Adipose tissue (tissue), 3 donors: Measurements from ENCODE around the gene EEF1AKMT1. TPM values are rescaled to one million over a fixed set of nuclear protein-coding genes. Genes with fewer than 3 reads are reported as not detected.
"Not testable (repeated sequence)": the region's sequence is repeated elsewhere in the genome, so short reads cannot be mapped to it uniquely, and the experiment has no call there.

Source experiments
- H3K27ac ChIP-seq: one replicate; pipeline ENCODE4 v1.5.1; 2013; ENCODE audit warnings: low read depth, low read length
- WGBS, 3 donors: extraction: QIAGEN DNeasy Blood & Tissue Kit; methylation state at CpG; one replicate each; pipeline ENCODE4 v1.1.7; 2013; 5-methylcytosine and 5-hydroxymethylcytosine counted together
- polyA plus RNA-seq, 3 donors: library from polyadenylated mRNA; stranded (reverse); fragments of 200-250 nt; gene quantifications; one replicate each; pipeline ENCODE4 v1.2.3, GENCODE V29; 2013
- donor health status: healthy with polysubstance abuse.
- donor health status: Bipolar disorder and iron deficiency.
- donor health status: healthy.

The EEF1AKMT1 gene
- polyA plus RNA-seq, 3 donors, result 3.7 to 15.9 (median 6.0) TPM

DNA sequence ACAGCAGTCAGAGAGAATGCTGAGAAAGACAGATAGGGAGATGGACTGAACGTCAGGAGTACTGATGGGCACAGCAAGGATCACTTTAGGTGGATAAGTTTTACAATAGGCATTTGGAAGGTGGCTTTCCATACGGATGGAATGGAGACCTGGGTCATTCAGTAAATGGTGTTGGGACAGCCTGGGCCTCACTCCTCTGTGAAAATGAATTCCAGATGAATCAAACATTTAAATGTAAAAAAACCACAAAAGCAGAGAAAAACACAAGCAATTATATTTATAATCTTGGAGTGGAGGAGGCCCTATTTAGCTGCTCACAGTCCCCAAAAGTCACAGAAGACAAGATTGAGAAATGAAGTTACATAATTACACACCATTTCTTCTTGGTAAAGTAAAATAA, 65.5 kb downstream of the EEF1AKMT1 start:
- no peak overlapping the region for H3K27ac ChIP-seq
- 65 to 77% (median 73%) methylated on average over 2 of the region's 2 CpGs for WGBS, 3 donors

DNA sequence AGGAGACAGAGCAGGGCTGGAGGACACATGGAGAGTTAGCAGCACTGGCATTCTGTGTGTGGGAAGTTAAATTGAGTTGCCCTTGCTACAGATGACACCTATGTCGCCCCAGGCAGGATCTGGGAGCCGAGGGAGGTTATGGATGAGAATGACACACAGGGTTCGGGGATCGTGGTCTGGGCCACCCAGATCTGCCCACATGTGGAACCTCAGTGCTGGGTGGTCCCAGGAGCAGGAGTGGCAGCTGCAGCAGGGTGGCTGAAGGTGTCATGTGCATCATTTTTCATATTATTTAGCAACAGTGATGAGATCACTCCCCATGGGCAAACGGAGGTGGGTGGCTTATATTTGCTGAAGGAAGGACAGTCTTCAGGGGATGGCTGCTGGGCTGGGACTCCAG, 67.1 kb downstream of the EEF1AKMT1 start:
- 82 to 92% (median 89%) methylated on average over 5 of the region's 5 CpGs for WGBS, 3 donors
- H3K27ac ChIP-seq, result no peak overlapping the region

DNA sequence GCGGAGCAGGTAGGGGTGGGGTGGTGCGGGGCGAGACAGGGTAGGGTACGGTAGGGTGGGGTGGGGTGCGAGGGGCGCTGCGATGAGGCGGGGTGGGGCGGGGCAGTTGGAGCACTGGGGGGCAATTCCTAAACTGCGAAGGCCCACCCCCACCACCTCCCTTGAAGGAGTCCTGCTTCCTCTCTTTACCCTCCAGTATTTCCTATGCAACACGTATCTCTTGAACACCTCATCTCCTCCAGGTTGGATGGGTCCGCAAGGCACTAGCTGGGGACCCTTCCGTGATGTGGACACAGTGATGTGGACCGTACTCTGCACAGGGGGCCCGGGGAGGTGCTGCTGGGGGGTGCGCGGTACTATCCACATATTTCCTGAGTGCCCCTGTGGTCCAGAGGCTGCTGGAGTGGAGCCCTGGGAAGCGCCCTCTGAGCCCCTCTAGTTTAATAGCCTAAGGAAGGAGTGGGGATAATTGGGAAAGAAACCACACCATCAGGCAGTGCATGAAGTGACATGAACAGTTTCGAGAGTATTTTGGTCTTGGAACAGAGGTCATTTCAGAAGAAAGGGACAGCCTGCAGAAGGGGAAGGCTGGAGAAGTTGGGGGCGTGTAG, 69.2 kb downstream of the EEF1AKMT1 start:
- 30 to 33% (median 30%) methylated on average over 10 to 19 of the region's 20 CpGs for WGBS, 3 donors
- no peak overlapping the region for H3K27ac ChIP-seq

DNA sequence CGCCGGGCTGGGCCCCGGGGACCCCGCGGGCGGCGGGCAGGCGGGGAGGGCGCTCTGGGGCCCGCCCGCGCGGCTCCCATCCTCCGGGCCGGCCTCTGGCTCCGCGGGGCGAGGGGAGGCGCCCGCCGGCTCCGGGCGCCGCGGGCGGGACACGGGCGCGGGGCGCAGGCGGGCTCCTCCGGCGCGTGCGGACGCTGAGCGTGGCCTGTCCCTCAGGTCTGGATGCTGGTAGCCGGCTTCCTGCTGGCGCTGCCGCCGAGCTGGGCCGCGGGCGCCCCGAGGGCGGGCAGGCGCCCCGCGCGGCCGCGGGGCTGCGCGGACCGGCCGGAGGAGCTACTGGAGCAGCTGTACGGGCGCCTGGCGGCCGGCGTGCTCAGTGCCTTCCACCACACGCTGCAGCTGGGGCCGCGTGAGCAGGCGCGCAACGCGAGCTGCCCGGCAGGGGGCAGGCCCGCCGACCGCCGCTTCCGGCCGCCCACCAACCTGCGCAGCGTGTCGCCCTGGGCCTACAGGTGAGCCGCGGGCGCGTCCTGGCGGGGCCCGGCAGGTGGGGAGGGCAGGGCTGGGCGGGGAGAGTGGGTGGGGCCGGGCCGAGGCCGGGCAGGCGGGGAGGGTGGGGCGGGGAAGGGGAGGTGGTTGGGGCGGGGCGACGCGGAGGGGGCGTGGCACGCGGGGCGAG, 69.8 kb downstream of the EEF1AKMT1 start:
- H3K27ac ChIP-seq, result no peak overlapping the region
- 0 to 1% (median 1%) methylated on average over 26 to 98 of the region's 98 CpGs for WGBS, 3 donors

DNA sequence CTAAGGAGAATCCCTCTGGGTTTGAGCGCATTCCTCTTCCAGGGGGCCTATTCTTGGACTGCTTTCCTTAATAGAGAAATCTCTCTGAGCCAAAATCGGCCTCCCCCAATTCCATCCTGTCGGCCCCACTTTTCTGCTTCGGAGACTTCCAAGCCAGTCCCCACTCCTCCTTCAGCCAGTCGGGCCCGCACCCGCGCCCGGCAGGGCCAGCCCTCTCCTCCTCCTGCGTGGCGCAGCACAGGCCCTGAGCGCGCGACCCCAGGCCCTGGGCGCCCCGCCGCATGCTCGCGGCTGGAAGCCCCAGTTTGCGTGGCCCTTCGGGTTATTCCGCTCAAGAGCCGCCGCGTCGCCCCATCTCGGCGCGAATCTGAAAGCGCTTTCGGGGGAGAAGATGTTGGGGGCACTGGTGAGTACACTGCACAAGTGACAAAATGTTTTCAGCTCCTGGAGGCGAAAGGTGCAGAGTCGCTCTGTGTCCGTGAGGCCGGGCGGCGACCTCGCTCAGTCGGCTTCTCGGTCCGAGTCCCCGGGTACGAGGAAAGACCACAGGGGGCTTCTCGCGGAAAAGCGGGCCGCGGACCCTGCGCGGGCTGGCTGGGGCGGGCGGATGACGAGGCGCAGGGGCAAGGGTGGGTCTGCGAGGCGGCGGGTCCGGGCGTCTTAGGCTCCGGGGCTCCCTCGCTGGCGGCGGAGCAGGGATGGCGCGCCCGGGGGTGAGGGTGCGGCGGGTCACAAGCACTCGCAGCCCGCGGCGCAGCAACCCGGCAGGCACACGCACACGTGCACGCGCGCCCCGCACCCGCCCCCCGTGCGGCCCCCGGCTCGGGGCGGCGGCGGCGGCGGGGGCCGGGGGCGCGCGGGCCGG, 70.6 kb downstream of the EEF1AKMT1 start, which contains the start of gene IL17D:
TSS of gene IL17D (plus strand) at position 785 of the 865 bp plus-strand sequence. CDS start 303 bp downstream, outside the sequence.
- H3K27ac ChIP-seq, result no peak within 1 kb of the TSS
- 1% methylated on average over 56 to 94 of the region's 94 CpGs for whole genome bisulfite sequencing, 3 donors

DNA sequence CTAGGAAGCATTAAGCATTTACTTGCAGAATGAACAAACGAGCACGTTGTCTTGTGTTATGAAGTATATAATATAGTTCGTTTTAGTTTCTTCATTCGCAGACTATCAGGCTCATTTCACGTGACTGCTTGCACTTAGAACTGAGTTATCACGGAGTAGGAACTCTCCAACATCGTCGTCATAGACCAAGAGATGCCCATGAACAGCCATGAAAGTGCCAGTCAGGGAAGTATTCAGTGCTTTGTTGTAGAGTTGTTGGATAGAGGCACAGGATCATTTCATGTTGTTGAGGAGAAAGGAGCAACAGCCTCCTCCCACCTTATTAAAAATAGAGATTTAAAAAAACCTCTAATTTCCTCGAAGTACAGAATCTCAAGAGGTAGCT, 71.2 kb downstream of the EEF1AKMT1 start:
- no peak overlapping the region for H3K27ac ChIP-seq
- WGBS, 3 donors, result 17 to 27% (median 18%) methylated on average over 9 of the region's 9 CpGs

GRCh38 chr13:20701461-20701860, 72.3 kb downstream of the EEF1AKMT1 start:
- H3K27ac ChIP-seq, result no peak overlapping the region
- WGBS, 3 donors, result 82 to 96% (median 84%) methylated on average over 3 of the region's 3 CpGs

DNA sequence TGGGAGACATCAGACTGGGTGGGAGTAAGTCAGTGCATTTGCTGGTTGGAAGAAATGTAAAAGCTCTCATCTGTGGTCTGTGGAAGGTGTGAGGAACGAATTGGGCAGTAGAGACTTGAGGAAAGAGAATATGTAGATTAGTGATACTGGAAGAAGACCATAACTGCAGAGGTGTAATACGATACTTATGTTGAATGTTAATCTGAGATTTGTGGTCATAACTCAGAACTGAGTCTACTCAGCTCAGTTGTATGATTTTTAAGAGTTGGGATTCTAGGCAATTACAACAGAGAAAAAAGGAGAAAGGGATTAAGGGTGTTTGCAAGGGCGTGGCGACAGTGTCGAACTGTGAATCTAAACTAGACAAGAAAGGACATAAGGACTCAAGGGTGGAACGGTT, 73.5 kb downstream of the EEF1AKMT1 start:
- H3K27ac ChIP-seq, result no peak overlapping the region
- WGBS, 3 donors, result 91 to 94% (median 92%) methylated on average over 6 of the region's 6 CpGs

DNA sequence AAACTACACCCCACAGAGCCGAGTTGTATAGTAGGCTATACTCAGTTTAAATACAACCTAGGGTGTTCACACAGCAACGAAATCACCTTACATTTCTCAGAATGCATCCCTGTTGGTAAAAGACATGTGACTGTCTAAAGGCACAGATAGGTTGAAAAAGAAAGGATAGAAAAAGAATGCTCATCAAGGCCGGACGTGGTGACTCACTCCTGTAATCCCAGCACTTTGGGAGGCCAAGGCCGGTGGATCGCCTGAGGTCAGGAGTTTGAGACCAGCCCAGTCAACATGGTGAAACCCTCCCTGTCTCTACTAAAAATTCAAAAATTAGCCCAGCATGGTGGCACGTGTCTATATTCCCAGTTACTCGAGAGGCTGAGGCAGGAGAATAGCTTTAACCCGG, 74.0 kb downstream of the EEF1AKMT1 start:
- no peak overlapping the region for H3K27ac ChIP-seq
- 94 to 95% (median 94%) methylated on average over 9 of the region's 9 CpGs for WGBS, 3 donors

GRCh38 chr13:20696073-20696472, 77.7 kb downstream of the EEF1AKMT1 start:
- no peak overlapping the region for H3K27ac ChIP-seq
- WGBS, 3 donors, result 53 to 73% (median 60%) methylated on average over 4 of the region's 4 CpGs

GRCh38 chr13:20691616-20692015, 82.1 kb downstream of the EEF1AKMT1 start:
- H3K27ac ChIP-seq, result no peak overlapping the region
- 66 to 70% (median 69%) methylated on average over 4 of the region's 4 CpGs for WGBS, 3 donors

DNA sequence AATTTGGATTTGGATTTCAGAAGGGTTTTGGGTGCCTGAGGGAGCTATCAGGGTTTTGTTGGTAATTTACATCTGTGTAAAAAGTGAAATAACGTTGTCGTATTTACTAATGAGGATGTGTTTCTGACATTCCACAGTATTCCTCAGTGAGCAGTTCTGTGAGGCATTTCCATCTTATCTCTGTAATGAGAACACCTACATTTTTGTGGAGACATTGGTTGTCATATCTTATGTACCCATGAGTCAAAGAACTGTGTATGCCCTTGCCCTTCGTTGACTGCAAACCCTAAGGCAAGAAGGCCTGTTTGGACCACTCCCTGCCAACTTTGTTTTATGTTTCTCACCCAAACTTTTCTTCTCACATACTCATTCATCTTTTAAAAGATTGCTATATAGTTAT, 84.5 kb downstream of the EEF1AKMT1 start:
- H3K27ac ChIP-seq, result no peak overlapping the region
- 92 to 97% (median 94%) methylated on average over 3 of the region's 3 CpGs for WGBS, 3 donors

DNA sequence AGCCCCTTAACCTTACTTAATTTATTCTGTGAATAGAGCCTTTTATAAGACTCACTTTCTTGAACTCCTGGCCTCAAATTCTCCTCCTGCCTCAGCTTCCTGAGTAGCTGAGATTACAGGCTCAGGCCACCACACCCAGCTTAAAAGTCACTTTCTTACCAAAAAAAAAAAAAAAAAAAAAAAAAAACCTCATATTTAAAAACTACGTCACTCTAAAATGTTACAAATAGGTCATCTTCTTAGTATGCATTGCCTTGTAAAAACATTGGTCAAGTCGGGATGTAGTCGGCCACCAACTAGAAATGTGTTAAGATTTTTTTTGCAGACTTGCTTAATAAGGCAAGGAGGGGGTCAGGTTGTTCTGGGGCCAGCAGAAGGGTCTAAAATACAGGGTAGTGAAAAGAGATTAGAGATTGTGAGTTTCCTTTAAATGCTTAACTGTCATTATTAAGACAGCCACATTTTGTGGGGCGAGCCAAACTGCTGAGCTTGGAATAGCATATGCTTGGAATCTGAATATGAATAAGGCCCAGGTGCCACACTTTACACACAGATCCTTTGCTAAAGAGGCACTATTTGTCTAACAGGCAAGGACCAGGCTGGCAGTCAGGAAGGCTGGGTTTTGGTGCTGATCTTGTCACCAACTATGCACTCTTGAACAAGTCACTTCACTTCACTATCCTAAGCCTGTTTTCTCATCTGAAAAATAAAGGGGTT, 86.7 kb downstream of the EEF1AKMT1 start:
- H3K27ac ChIP-seq, result no peak overlapping the region
- WGBS, 3 donors, result 79 to 84% (median 82%) methylated on average over 4 of the region's 4 CpGs

DNA sequence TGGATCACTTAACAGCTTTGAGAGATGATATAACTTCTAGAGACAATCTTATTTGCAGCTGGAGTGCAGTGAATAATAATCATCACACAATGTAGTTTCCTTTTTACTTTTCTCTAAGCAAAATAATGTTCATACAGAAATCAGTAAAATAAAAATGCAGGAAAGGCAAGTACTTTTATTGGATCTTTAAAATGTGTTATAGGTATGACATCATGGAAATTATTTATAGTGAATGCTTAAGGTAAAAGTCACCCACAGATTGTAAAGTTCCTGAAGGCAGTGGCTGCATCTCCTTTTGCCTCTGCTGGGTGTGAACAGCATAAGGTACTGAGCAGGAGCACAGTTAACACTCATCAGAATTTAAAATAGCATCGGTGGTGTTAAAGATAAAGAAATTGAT, 87.6 kb downstream of the EEF1AKMT1 start:
- WGBS, 3 donors, result 87 to 100% (median 91%) methylated on average over 1 of the region's 1 CpG
- H3K27ac ChIP-seq, result no peak overlapping the region

- 75 to 86% (median 79%) methylated on average over 6 of the region's 6 CpGs for WGBS, 3 donors
- no peak overlapping the region for H3K27ac ChIP-seq
Observed at GRCh38 chr13:20685092-20685491, 88.7 kb downstream of the EEF1AKMT1 start.

GRCh38 chr13:20684546-20684945, 89.2 kb downstream of the EEF1AKMT1 start:
- 61 to 80% (median 66%) methylated on average over 18 of the region's 18 CpGs for WGBS, 3 donors
- H3K27ac ChIP-seq, result no peak overlapping the region

GRCh38 chr13:20684041-20684440, 89.7 kb downstream of the EEF1AKMT1 start:
- no peak overlapping the region for H3K27ac ChIP-seq
- 87 to 90% (median 89%) methylated on average over 4 of the region's 4 CpGs for WGBS, 3 donors

DNA sequence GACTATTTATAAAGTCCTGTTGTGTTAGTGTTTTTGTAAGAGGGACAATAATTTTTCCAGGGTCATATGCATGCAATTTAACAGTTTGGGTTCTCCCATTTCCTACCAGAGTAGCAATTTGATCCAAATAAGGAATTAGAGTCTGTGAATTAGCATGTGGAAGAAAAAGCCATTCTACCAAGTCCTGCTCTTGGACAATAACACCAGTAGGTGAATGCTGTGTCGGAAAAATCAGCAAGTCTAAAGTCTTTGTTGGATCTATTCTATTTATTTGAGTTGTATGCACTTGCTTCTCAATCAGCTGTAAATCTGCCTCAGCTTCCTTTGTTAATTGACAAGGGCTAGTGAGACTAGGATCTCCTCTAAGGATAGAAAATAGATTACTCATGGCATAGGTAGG, 91.7 kb downstream of the EEF1AKMT1 start:
- H3K27ac ChIP-seq, result no peak overlapping the region
- WGBS, 3 donors, result 94 to 99% (median 97%) methylated on average over 1 of the region's 1 CpG

GRCh38 chr13:20681481-20681880, 92.3 kb downstream of the EEF1AKMT1 start:
- H3K27ac ChIP-seq, result not testable (repeated sequence)
- 73 to 81% (median 80%) methylated on average over 5 of the region's 5 CpGs for WGBS, 3 donors
